TTC549 (cell line): Measurements from ENCODE around the gene PRR20A.
"Not testable (repeated sequence)": the region's sequence is repeated elsewhere in the genome, so short reads cannot be mapped to it uniquely, and the experiment has no call there.

ENCODE experiments used
- FAIRE-seq: peaks from 2 replicates; lab custom pipeline; 2012; peaks lifted over from hg19 to GRCh38; lab: Jason Lieb, UNC

PRR20A gene

GRCh38 chr13:57140235-57140968 lies at the start of gene PRR20A:
Gene PRR20A, plus strand, starts transcription at chr13:57140918. Its CDS starts 387 bp downstream, at chr13:57141305.
- FAIRE-seq, result not testable (repeated sequence)

- FAIRE-seq, result no peak
Measured at GRCh38 chr13:57114945-57115344, 25.8 kb upstream of the PRR20A start.

DNA sequence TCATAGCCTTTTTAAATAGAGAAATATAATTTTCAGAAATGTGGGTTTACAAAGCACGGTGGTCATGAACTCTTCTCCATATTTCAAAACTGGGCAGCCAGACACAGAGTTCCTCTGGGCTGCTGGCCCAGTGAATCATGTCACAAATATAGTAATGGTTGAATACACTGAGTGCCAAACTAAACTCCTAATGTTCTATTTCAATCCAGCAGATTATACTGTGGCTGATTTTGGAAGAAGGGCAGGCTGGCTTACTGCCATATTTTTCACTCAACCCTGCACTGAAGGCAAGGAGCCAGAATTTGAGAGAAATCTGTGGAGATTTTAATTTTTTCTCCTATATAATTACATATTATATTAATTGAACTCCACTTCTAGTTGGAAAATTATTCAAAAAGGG lies 17.0 kb upstream of the PRR20A start:
- no peak for FAIRE-seq

DNA sequence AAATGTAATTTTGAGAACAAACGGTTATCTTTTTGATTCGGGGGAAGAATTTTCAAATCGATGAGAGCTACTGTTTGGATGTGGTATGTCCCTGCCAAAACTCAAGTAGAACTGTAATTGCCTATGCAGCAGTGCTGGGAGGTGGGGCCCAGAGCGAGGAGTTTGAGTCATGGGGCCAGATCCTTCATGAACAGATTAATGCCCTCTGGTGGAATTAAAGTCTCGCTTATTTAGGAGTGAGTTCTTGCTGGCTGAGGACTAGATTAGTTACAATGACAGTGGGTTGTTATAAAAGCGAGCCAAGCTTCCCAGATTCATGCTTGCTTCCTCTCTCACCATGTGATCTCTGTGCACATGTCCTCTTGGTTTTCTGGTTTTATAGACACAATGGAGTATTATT lies 11.8 kb upstream of the PRR20A start:
- FAIRE-seq, result no peak

DNA sequence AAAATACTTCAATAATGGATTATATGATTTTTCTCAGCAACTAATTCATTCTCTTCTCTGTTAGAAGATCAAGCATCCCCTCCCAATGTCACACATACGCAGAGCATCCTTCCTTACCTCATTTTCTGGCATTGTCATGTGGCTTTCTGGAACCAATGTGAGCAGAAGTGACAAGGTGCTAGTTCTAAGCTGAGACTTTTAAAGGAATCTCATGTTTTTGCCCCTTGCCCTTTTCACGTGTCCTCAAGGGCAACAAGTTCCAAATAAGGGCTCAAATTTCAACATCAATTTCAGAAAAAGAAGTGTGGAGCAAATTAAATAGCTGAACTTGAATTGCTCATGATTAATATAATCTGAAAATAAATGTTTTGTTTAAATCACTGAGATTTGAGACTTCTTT lies 4.6 kb upstream of the PRR20A start:
- no peak for FAIRE-seq

DNA sequence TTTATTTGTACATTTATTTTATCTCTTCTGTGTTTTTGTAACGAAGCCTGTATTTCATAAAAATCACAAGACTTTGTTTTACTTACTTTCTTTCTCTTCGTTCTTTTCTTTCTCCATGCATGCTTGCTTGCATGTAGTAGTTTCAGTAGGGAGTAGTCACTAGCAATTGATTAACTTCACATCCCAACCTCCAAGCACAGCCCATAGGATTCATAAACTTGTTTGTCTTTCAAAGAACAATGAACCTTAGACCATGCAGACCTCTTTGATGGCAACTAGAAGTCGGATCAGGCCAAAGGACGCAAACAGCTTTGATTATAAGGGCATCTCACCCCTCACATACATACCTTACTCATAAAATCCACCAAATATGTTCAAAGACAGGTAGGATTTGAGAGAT lies 3.1 kb upstream of the PRR20A start:
- no peak for FAIRE-seq

DNA sequence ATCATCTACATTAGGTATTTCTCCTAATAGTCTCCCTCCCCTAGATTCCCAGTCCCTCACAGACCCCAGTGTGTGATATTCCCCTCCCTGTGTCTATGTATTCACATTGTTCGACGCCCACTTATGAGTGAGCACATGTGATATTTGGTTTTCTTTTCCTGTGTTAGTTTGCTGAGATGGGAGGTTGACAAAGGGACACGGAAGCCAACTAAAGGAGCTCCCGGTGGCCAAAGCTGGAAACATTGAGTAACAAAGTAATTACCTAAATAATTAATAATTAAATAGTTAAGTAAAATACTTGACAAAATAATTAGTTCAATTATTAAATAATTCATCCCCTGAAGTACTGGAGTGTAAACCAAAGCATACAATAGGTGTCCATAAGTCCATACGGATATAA lies 1.7 kb upstream of the PRR20A start:
- FAIRE-seq, result no peak

- FAIRE-seq, result not testable (repeated sequence)
Measured at GRCh38 chr13:57139781-57140180, 937 bp upstream of the PRR20A start.

GRCh38 chr13:57147188-57147587 lies 6.5 kb downstream of the PRR20A start, which contains the start of gene PRR20B:
Gene PRR20B, plus strand, starts transcription at chr13:57147488. Its CDS starts 387 bp downstream, at chr13:57147875.
- FAIRE-seq, result not testable (repeated sequence)

DNA sequence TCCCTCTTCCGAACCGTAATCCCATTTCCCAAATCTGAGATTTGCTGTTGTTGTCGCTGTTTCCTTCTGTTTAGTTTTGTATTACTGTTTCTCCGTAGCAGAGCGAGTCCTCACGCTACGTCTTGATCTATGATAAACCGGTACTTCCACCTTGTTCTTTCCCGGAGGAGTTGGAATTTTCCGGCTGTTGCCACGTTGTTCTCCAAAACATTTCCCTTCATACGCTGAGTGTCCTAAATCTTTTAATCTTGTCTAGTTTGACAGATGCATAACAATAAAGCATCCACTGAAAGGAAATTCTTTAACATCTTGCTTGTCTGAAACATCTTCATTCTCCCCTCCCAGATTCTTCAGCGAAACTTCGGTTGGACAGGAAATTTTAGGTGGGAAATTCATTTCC lies 7.4 kb downstream of the PRR20A start:
- FAIRE-seq, result not testable (repeated sequence)

DNA sequence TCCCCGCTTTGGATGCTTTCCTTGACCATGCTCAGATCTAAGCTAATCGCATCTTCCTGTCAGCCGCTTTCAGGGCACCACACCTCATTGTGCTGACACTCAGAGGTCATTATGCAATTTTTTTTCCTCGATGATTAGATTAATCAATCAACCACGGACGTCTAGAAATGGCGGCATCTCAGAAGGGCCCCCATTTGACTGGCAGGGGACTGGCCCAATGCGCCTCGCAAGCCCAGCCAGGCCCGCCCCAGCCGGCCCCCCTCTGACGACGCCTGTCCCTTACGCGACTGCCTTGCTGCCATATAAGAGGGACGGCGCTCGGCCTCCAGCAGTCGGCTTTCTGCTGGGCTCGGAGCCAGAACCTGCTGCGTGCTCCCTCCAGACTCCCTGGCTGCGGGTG lies 13.0 kb downstream of the PRR20A start, which contains the start of gene PRR20C:
Gene PRR20C (plus strand): TSS at position 301 of the 400 bp plus-strand sequence. CDS start 387 bp downstream, outside the sequence.
- FAIRE-seq, result not testable (repeated sequence)

DNA sequence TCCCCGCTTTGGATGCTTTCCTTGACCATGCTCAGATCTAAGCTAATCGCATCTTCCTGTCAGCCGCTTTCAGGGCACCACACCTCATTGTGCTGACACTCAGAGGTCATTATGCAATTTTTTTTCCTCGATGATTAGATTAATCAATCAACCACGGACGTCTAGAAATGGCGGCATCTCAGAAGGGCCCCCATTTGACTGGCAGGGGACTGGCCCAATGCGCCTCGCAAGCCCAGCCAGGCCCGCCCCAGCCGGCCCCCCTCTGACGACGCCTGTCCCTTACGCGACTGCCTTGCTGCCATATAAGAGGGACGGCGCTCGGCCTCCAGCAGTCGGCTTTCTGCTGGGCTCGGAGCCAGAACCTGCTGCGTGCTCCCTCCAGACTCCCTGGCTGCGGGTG lies 19.6 kb downstream of the PRR20A start, which contains the start of gene PRR20D:
Gene PRR20D (plus strand): TSS at position 301 of the 400 bp plus-strand sequence. CDS start 387 bp downstream, outside the sequence.
- FAIRE-seq, result not testable (repeated sequence)

DNA sequence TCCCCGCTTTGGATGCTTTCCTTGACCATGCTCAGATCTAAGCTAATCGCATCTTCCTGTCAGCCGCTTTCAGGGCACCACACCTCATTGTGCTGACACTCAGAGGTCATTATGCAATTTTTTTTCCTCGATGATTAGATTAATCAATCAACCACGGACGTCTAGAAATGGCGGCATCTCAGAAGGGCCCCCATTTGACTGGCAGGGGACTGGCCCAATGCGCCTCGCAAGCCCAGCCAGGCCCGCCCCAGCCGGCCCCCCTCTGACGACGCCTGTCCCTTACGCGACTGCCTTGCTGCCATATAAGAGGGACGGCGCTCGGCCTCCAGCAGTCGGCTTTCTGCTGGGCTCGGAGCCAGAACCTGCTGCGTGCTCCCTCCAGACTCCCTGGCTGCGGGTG lies 26.2 kb downstream of the PRR20A start, which contains the start of gene PRR20E:
Gene PRR20E (plus strand): TSS at position 301 of the 400 bp plus-strand sequence. CDS start 387 bp downstream, outside the sequence.
- FAIRE-seq, result not testable (repeated sequence)

DNA sequence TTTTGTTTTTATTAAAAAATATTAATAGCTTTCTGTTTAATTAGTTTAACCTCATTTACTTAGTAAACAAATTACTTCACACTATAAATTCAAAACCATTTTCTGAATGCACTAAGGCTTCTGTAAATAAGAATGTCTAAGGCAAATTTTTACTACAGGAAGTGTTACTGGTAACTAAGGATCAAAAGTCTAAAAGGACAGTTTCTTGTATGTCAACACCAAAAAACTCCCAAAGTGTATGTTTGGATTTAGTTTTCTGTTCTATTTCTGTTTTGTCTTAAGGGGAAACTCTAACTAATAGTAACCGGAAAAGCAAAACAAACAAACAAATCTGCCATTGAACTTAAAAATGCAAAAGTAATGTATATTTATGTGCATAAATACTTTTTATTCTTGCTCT lies 50.9 kb downstream of the PRR20A start:
- no peak for FAIRE-seq
